ENCODE results near the gene NR3C1.

- TF ChIP-seq, protein P1, sequence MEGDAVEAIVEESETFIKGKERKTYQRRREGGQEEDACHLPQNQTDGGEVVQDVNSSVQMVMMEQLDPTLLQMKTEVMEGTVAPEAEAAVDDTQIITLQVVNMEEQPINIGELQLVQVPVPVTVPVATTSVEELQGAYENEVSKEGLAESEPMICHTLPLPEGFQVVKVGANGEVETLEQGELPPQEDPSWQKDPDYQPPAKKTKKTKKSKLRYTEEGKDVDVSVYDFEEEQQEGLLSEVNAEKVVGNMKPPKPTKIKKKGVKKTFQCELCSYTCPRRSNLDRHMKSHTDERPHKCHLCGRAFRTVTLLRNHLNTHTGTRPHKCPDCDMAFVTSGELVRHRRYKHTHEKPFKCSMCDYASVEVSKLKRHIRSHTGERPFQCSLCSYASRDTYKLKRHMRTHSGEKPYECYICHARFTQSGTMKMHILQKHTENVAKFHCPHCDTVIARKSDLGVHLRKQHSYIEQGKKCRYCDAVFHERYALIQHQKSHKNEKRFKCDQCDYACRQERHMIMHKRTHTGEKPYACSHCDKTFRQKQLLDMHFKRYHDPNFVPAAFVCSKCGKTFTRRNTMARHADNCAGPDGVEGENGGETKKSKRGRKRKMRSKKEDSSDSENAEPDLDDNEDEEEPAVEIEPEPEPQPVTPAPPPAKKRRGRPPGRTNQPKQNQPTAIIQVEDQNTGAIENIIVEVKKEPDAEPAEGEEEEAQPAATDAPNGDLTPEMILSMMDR (optimal IDR thresholded peaks at IDR 0.05 in 1 of 3, IDR thresholded peaks at IDR 0.05 in 1 of 3, conservative IDR thresholded peaks at IDR 0.05 in 1 of 3; ENCODE audit: extremely low read depth in 1 of 3, insufficient read depth in 2 of 3, low read length in 3 of 3) = no peak
- TF ChIP-seq EZH2 (IDR thresholded peaks at IDR 0.05; ENCODE audit: low read length) = no peak
Measured at GRCh38 chr5:143376911-143377813, 26.3 kb downstream of the NR3C1 start.

Data from keratinocyte (primary cell).